DND-41 (cell line): ENCODE data around the gene TMEM45B.
A peak's percentile ranks its signal among the peaks of the same experiment; 100 is the strongest.

Experiments
- ATAC-seq: fragments of 200-7000 bp; cut with Tn5 transposase; 3 replicates; pipeline ENCODE4 v1.9.1; 2021; ENCODE audit warnings: low read depth; ENCODE audit not compliant: insufficient read depth
- DNase-seq: peaks from one replicate; pipeline ENCODE4 v3.0.0-alpha.2; 2020
- H2AFZ ChIP-seq: 2 replicates; pipeline ENCODE4 v1.6.0; 2012; ENCODE audit warnings: low read depth, low read length
- H3K27ac ChIP-seq: 2 replicates; pipeline ENCODE4 v1.5.1; 2012; ENCODE audit warnings: low read length, inconsistent platforms
- H3K27me3 ChIP-seq: fragments of 200-600 bp; sonication (generic); 2 replicates; pipeline ENCODE4 v1.6.0; 2012; ENCODE audit warnings: low read length, mild to moderate bottlenecking, inconsistent platforms; ENCODE audit not compliant: insufficient read depth, poor library complexity
- H3K36me3 ChIP-seq: 2 replicates; pipeline ENCODE4 v1.5.1; 2012; ENCODE audit warnings: low read length, inconsistent platforms; ENCODE audit not compliant: insufficient read depth
- H3K4me1 ChIP-seq: 2 replicates; pipeline ENCODE4 v1.5.1; 2012; ENCODE audit warnings: mild to moderate bottlenecking, low read length; ENCODE audit not compliant: insufficient read depth
- H3K4me2 ChIP-seq: 2 replicates; pipeline ENCODE4 v1.6.0; 2012; ENCODE audit warnings: mild to moderate bottlenecking, moderate library complexity, low read length, inconsistent platforms; ENCODE audit not compliant: insufficient read depth
- H3K4me3 ChIP-seq, 2 experiments: fragments of 200-600 bp in 1 of 2; shearing (Covaris generic) in 1 of 2; 2 replicates each; pipeline ENCODE4 v1.5.1; 2012 to 2016; ENCODE audit warnings: inconsistent platforms in 2 of 2, low read length in 2 of 2, mild to moderate bottlenecking in 2 of 2, low read depth in 1 of 2, moderate library complexity in 1 of 2
- H3K79me2 ChIP-seq: 2 replicates; pipeline ENCODE4 v1.6.0; 2012; ENCODE audit warnings: low read length, inconsistent platforms; ENCODE audit not compliant: insufficient read depth
- H3K9ac ChIP-seq: 2 replicates; pipeline ENCODE4 v1.6.0; 2012; ENCODE audit warnings: low read depth, mild to moderate bottlenecking, inconsistent platforms, low read length, moderate library complexity
- H3K9me3 ChIP-seq: 2 replicates; pipeline ENCODE4 v1.5.1; 2012; ENCODE audit warnings: low read length, moderate library complexity, mild to moderate bottlenecking, inconsistent platforms; ENCODE audit not compliant: insufficient read depth, severe bottlenecking
- H4K20me1 ChIP-seq: 2 replicates; pipeline ENCODE4 v1.6.0; 2012; ENCODE audit warnings: low read length; ENCODE audit not compliant: insufficient read depth
- CTCF ChIP-seq: IDR thresholded peaks from 2 replicates; pipeline ENCODE4 v1.5.1; 2012; ENCODE audit warnings: borderline replicate concordance, low read length, moderate library complexity, mild to moderate bottlenecking; ENCODE audit not compliant: poor library complexity, severe bottlenecking; ENCODE audit errors: extremely low read depth
- EZH2 ChIP-seq: IDR thresholded peaks from 3 replicates; pipeline ENCODE4 v1.6.1; 2012; ENCODE audit warnings: borderline replicate concordance, low read depth, mild to moderate bottlenecking, moderate library complexity, low read length, inconsistent platforms; ENCODE audit not compliant: severe bottlenecking

Gene TMEM45B

DNA sequence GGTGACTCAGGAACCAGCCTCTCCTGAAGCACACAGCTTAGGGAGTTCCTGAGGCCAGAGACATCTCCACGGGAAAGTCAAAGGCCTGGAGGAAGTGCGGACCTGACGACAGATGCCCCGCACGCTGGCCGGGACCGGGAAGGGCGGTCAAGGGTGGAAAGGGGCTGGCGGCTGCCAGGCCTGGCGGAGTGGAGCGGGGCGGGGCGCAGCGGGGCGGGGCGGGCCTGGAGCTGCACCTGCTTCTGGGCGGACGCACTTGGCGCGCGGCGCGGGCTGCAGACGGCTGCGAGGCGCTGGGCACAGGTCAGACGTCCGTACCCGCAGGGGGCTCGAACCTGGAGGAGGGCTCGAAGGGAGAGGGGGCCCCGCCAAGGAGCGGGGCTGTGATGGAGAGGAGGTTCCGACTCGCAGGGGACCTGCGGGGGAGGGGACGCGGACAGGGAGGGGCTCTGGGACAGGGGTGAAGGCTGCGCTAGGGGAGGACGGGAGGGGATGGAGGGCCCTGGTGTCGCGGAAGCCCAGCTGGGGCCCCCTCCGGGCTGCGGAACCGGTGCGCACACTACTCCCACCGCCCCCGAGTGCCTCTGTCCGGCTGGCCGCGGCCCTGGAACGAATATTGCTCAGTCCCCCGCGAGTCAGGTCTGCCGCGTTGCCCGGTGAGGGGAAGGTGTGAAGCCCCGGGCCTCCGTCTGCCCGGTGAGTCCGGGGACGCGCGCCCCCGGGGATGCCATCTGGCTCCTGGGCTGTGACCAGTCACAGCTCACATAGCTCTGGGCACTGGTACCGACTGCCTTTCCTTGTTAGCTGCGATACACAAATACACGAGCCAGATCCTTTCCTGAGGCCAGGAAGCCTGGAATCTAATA is at the start of gene TMEM45B:
TSS of gene TMEM45B (plus strand) at position 253 of the 866 bp plus-strand sequence. CDS start 36,635 bp downstream, outside the sequence.
- ATAC-seq (no peak), DNase-seq (no peak)
- H3K4me1 ChIP-seq: no peaks in the 10 kb centered on the region
- H4K20me1 ChIP-seq: no peaks in the 10 kb centered on the region
- TF ChIP-seq CTCF (no peak), EZH2 (no peak)
- H3K4me2 ChIP-seq: no peak within 1 kb of the TSS
- no peaks in the 10 kb centered on the region for H3K36me3 ChIP-seq
- H3K4me3 ChIP-seq: no peak within 1 kb of the TSS
- H3K27ac ChIP-seq: no peak within 1 kb of the TSS
- no peaks in the 10 kb centered on the region for H3K9me3 ChIP-seq
- no peak within 1 kb of the TSS for H2AFZ ChIP-seq
- H3K9ac ChIP-seq: no peak within 1 kb of the TSS
- no peaks in the 10 kb centered on the region for H3K79me2 ChIP-seq
- peaks cover 3% of the 10 kb centered on the region for H3K27me3 ChIP-seq

DNA sequence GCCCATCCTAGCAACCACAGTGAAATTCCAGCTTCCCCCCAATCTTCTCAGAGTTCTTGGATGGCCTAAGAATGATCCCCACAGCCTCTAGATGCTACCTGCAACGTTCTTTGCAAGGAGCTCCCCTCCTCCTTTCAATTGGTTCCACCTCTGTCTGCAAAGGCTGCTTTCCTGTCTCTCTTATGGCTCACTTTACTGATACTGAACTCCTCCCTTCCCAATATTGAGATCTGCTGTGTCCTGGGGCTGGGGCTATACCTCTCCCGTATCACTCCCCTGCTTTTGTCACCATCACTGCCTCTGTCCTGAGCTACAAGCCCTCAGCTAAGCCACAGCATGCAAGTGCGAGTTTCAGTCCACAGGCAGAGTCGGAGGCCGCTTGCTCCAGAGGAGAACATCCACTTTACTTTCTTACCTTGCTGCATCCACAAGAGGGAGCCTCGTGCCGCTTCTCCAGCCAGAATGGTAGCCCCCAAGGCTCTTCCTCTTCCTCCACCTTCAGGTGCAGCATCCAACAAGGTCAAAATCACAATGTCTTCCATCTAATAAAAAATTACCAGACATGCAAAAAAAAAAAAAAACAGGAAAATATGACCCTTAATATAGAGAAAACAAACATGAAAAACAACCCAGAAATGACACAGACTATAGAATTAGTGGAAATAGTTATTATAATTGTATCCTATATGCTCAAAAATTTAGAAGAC is 48.6 kb upstream of the TMEM45B start:
- ATAC-seq (peak; percentile 62; the same call in 1 of the 3 replicates), DNase-seq (peak; percentile 29)
- no peak overlapping the region for H3K4me2 ChIP-seq
- TF ChIP-seq EZH2 (no peak), CTCF (peak; percentile 60)
- no peak overlapping the region for H2AFZ ChIP-seq
- H3K4me1 ChIP-seq: no peaks in the 10 kb centered on the region
- no peak overlapping the region for H3K9ac ChIP-seq
- no peak overlapping the region for H3K27ac ChIP-seq
- no peaks in the 10 kb centered on the region for H3K79me2 ChIP-seq
- no peak overlapping the region for H3K4me3 ChIP-seq
- H3K9me3 ChIP-seq: no peaks in the 10 kb centered on the region
- H3K36me3 ChIP-seq: no peaks in the 10 kb centered on the region
- H3K27me3 ChIP-seq: no peaks in the 10 kb centered on the region
- no peaks in the 10 kb centered on the region for H4K20me1 ChIP-seq

DNA sequence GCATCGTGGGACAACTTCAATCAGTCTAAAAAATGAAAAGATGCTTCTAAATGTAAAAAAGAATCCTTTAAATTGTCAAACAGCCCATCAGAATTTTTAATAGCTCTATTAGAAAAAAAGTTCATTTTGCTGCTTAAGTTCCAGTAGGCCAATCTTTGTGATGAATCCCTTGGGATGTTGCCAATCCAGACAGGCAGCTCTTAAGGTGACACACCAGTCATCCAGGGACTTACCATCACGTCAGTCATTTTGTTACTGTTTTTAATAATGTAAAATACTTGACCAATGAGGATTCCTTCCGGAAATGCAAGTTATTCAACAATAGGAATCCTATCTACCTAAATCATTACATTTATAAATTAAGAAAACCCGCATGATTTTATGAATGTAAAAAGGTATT is 47.8 kb upstream of the TMEM45B start:
- no peak overlapping the region for H3K4me3 ChIP-seq
- H3K4me1 ChIP-seq: no peaks in the 10 kb centered on the region
- H3K27ac ChIP-seq: no peak overlapping the region
- no peak overlapping the region for H3K9ac ChIP-seq
- H3K9me3 ChIP-seq: no peaks in the 10 kb centered on the region
- H3K36me3 ChIP-seq: no peaks in the 10 kb centered on the region
- DNase-seq (no peak), ATAC-seq (no peak)
- H2AFZ ChIP-seq: no peak overlapping the region
- TF ChIP-seq EZH2 (no peak), CTCF (no peak)
- H3K27me3 ChIP-seq: no peaks in the 10 kb centered on the region
- H3K79me2 ChIP-seq: no peaks in the 10 kb centered on the region
- no peak overlapping the region for H3K4me2 ChIP-seq
- H4K20me1 ChIP-seq: no peaks in the 10 kb centered on the region
